Gastroesophageal sphincter (tissue), 4 donors: ENCODE measurements around the gene THRAP3. TPM values are rescaled to one million over a fixed set of nuclear protein-coding genes. Genes with fewer than 3 reads are reported as not detected.

Source experiments
- ATAC-seq: fragments of 150-250 bp; one replicate; pipeline ENCODE4 v1.9.1; 2016; ENCODE audit warnings: mild to moderate bottlenecking, moderate library complexity
- H3K27ac ChIP-seq, 4 donors: fragments of 200-600 bp; sonication (generic) in 3 of 4; 1 replicate in 3 of 4; 2 replicates in 1 of 4; pipeline ENCODE4 v1.5.1; 2016 to 2019
- H3K27me3 ChIP-seq: fragments of 200-600 bp; sonication (generic); one replicate; pipeline ENCODE4 v1.5.1; 2019
- H3K36me3 ChIP-seq, 2 donors: fragments of 200-600 bp; sonication (generic); one replicate each; pipeline ENCODE4 v1.5.1; 2019; ENCODE audit warnings: control low read depth in 1 of 2
- H3K4me1 ChIP-seq, 3 donors: fragments of 200-600 bp; sonication (generic); 1 replicate in 2 of 3; 2 replicates in 1 of 3; pipeline ENCODE4 v1.5.1; 2016 to 2019; ENCODE audit warnings: control low read depth in 2 of 3
- H3K4me3 ChIP-seq, 2 donors: fragments of 200-600 bp; sonication (generic); one replicate each; pipeline ENCODE4 v1.5.1; 2019; ENCODE audit warnings: mild to moderate bottlenecking in 1 of 2, moderate library complexity in 1 of 2
- H3K9me3 ChIP-seq, 3 donors: fragments of 200-600 bp; sonication (generic); one replicate each; pipeline ENCODE4 v1.5.1; 2017 to 2019; ENCODE audit warnings: control low read depth in 2 of 3
- CTCF ChIP-seq, 4 experiments: fragments of 200-600 bp in 2 of 4; fragments of 450-650 bp in 2 of 4; sonication (generic) in 1 of 4; IDR thresholded peaks; one replicate each; pipeline ENCODE4 v1.5.1; 2017 to 2019; ENCODE audit warnings: antibody characterized with exemption in 4 of 4, mild to moderate bottlenecking in 2 of 4, moderate library complexity in 2 of 4
- EP300 ChIP-seq: sonication (generic); formaldehyde crosslinking; IDR thresholded peaks from one replicate; pipeline ENCODE4 v1.6.1; 2017; ENCODE audit warnings: antibody characterized with exemption, mild to moderate bottlenecking
- POLR2A ChIP-seq, 2 donors: fragments of 450-650 bp; IDR thresholded peaks; one replicate each; pipeline ENCODE4 v1.6.1; 2017; ENCODE audit warnings: antibody characterized with exemption in 2 of 2, mild to moderate bottlenecking in 2 of 2, moderate library complexity in 1 of 2
- POLR2AphosphoS5 ChIP-seq: sonication (generic); formaldehyde crosslinking; IDR thresholded peaks from one replicate; pipeline ENCODE4 v1.6.1; 2017; ENCODE audit warnings: antibody characterized with exemption
- WGBS, 2 donors: methylation state at CpG; one replicate each; pipeline ENCODE4 v1.1.5; 2018; ENCODE audit warnings: low coverage in 1 of 2; 5-methylcytosine and 5-hydroxymethylcytosine counted together
- total RNA-seq, 4 donors: library from RNA; depleted of rRNA; stranded (reverse); fragments of >200 nt; gene quantifications; one replicate each; pipeline ENCODE4 v1.1.0, GENCODE V29; 2016

Gene THRAP3
- total RNA-seq, 4 donors from 2014 or later, result 100 to 123 (median 114) TPM

GRCh38 chr1:36323636-36324352, 99.6 kb downstream of the THRAP3 start, which contains the start of gene EVA1B:
TSS of gene EVA1B (minus strand) at chr1:36323645. CDS start at chr1:36323037, 608 bp downstream.
- peak within 1 kb of the TSS; percentile 60 to 92 (median 88) for H3K27ac ChIP-seq

DNA sequence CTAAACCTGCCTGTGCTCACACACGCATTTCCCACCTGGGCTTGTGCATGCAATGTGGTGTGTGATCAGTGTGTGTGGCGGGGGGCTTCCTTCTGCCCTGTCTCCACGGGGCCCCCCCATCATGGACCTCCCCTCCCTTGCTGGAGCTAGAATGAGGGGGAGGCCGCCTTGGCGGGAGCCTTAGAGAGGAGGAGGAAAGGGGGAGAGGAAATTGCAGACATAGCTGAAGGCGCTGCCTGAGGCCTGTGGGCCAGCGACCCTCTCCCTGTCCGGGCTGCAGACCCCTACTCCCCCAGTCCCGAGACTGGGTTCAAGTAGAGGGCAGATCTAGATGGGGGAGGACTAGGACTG, 100.1 kb downstream of the THRAP3 start:
- Histone ChIP-seq H3K27me3 (no peaks in the 10 kb centered on the region), H3K4me3 (peak overlapping the region in 1 of 2 donors; percentile 87), H3K36me3 (no peaks in the 10 kb centered on the region), H3K27ac (peak overlapping the region in 3 of 4 donors; percentile 87 to 92 (median 90)), H3K4me1 (peaks cover 0 to 51% (median 33%) of the 10 kb centered on the region in 3 donors), H3K9me3 (no peaks in the 10 kb centered on the region)
- TF ChIP-seq EP300 (no peak), CTCF (IDR thresholded peaks at IDR 0.05) (no peak), POLR2AphosphoS5 (no peak), POLR2A (IDR thresholded peaks at IDR 0.05) (no peak)
- ATAC-seq, result no peak
- no CpG with 5 or more reads among the region's 9 CpGs for WGBS, 2 donors

More at GRCh38 chr1:36323636-36324352, 99.6 kb downstream of the THRAP3 start, which contains the start of gene EVA1B:
- Histone ChIP-seq H3K27me3 (no peaks in the 10 kb centered on the region), H3K4me1 (peaks cover 0 to 46% (median 31%) of the 10 kb centered on the region in 3 donors), H3K9me3 (no peaks in the 10 kb centered on the region), H3K4me3 (peak within 1 kb of the TSS; percentile 81 to 87), H3K36me3 (no peaks in the 10 kb centered on the region)
- WGBS, 2 donors, result 0% methylated on average over 9 of the region's 36 CpGs; no CpG with 5 or more reads in 1 of the 2 donors
- ATAC-seq, result peak; percentile 79
- no peak for TF ChIP-seq POLR2A (IDR thresholded peaks at IDR 0.05)
- peak in 1 of 4 experiments; percentile 4 for TF ChIP-seq CTCF (IDR thresholded peaks at IDR 0.05)
- no peak for TF ChIP-seq EP300
- TF ChIP-seq POLR2AphosphoS5, result no peak

- H3K36me3 ChIP-seq, result no peaks in the 10 kb centered on the region
- whole genome bisulfite sequencing, 2 donors, result 43 to 100% methylated on average over 1 of the region's 6 CpGs
- peaks cover 0 to 43% (median 24%) of the 10 kb centered on the region in 3 donors for H3K4me1 ChIP-seq
- no peaks in the 10 kb centered on the region for H3K9me3 ChIP-seq
- TF ChIP-seq POLR2A (IDR thresholded peaks at IDR 0.05), result no peak
- TF ChIP-seq EP300, result no peak
- no peak for TF ChIP-seq CTCF (IDR thresholded peaks at IDR 0.05)
- no peak for TF ChIP-seq POLR2AphosphoS5
- no peak overlapping the region for H3K27ac ChIP-seq
- ATAC-seq, result no peak
- no peak overlapping the region for H3K4me3 ChIP-seq
- no peaks in the 10 kb centered on the region for H3K27me3 ChIP-seq
Measured at GRCh38 chr1:36326499-36326898, 102.3 kb downstream of the THRAP3 start.

- Histone ChIP-seq H3K4me3 (no peak overlapping the region), H3K36me3 (no peaks in the 10 kb centered on the region), H3K4me1 (peaks cover 0 to 32% (median 14%) of the 10 kb centered on the region in 3 donors), H3K27ac (no peak overlapping the region), H3K9me3 (no peaks in the 10 kb centered on the region), H3K27me3 (no peaks in the 10 kb centered on the region)
- WGBS, 2 donors, result 89% methylated on average over 8 of the region's 9 CpGs; no CpG with 5 or more reads in 1 of the 2 donors
- no peak for TF ChIP-seq POLR2AphosphoS5
- no peak for ATAC-seq
Measured at GRCh38 chr1:36327421-36328087, 103.3 kb downstream of the THRAP3 start.

DNA sequence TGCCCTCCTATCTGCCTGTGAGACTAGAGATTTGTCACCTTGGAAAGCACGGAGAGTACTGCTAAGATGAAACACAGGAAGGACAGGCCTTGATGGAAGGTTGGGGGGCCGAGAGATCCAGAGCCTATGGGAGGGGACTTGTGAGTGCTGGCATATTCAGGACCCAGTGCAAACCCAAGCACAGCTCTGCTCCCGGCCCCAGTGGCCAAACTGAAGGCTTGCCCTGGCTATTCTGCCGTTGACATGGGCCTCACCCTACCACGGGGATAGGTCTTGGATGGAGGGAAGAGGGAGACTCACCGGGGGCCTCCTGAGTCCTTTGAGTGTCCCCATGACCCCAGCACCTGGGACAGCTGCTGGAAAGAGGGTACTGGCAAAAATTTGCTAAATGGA, 103.8 kb downstream of the THRAP3 start:
- Histone ChIP-seq H3K27ac (no peak overlapping the region), H3K27me3 (no peaks in the 10 kb centered on the region), H3K4me1 (peaks cover 0 to 27% (median 11%) of the 10 kb centered on the region in 3 donors), H3K36me3 (no peaks in the 10 kb centered on the region), H3K4me3 (no peak overlapping the region), H3K9me3 (no peaks in the 10 kb centered on the region)
- no peak for ATAC-seq
- no CpG with 5 or more reads among the region's 6 CpGs for WGBS, 2 donors
- no peak for TF ChIP-seq POLR2A (IDR thresholded peaks at IDR 0.05)
- no peak for TF ChIP-seq EP300
- no peak for TF ChIP-seq CTCF (IDR thresholded peaks at IDR 0.05)
- no peak for TF ChIP-seq POLR2AphosphoS5
